Endothelial cell of umbilical vein (primary cell): ENCODE measurements around the gene UNKL. TPM values are rescaled to one million over a fixed set of nuclear protein-coding genes. Genes with fewer than 3 reads are reported as not detected.

Experiments used
- BruUV-seq: library from RNA; stranded (reverse); fragments of 400-500 nt; replicated peaks from 2 replicates; lab custom pipeline; 2021; lab: Mats Ljungman, UMichigan
- CTCF ChIA-PET: fragments of 300-600, 350-600 bp; sonication (Branson Sonifier 250); formaldehyde crosslinking; loops from one replicate; lab custom pipeline; 2021; ENCODE audit warnings: antibody characterized with exemption, inconsistent platforms; lab: Charles Lee
- POLR2A ChIA-PET: fragments of 300-600, 350-600 bp; sonication (Branson Sonifier 250); formaldehyde crosslinking; loops from one replicate; lab custom pipeline; 2021; ENCODE audit warnings: antibody characterized with exemption, inconsistent platforms; lab: Charles Lee
- DNase-seq: peaks from one replicate; pipeline ENCODE4 v3.0.0-alpha.2; 2011; ENCODE audit warnings: low read depth, low spot score
- FAIRE-seq: peaks from 2 replicates; lab custom pipeline; 2011; peaks lifted over from hg19 to GRCh38; lab: Jason Lieb, UNC
- H2AFZ ChIP-seq: 2 replicates; pipeline ENCODE4 v1.6.0; 2012; ENCODE audit warnings: low read depth, low read length, control low read depth, inconsistent platforms
- H3K27ac ChIP-seq: 2 replicates; pipeline ENCODE4 v1.5.1; 2011; ENCODE audit warnings: low read depth, mild to moderate bottlenecking, control low read depth, low read length, moderate library complexity; ENCODE audit not compliant: insufficient read depth
- H3K27me3 ChIP-seq, 2 experiments: 2 replicates each; pipeline versions ENCODE4 v1.6.0 to v1.6.1; 2011; ENCODE audit warnings: low read length in 2 of 2, mixed read lengths in 1 of 2; ENCODE audit not compliant: control insufficient read depth in 2 of 2, insufficient read depth in 2 of 2
- H3K36me3 ChIP-seq, 2 experiments: 2 replicates in 1 of 2; 3 replicates in 1 of 2; pipeline ENCODE4 v1.5.1; 2011; ENCODE audit warnings: low read length in 2 of 2, mild to moderate bottlenecking in 1 of 2, moderate library complexity in 1 of 2; ENCODE audit not compliant: control insufficient read depth in 2 of 2, insufficient read depth in 2 of 2; ENCODE audit errors: extremely low read depth in 1 of 2
- H3K4me1 ChIP-seq: 3 replicates; pipeline ENCODE4 v1.5.1; 2011; ENCODE audit warnings: mild to moderate bottlenecking, low read length; ENCODE audit not compliant: control insufficient read depth, insufficient read depth; ENCODE audit errors: extremely low read depth
- H3K4me2 ChIP-seq: 2 replicates; pipeline ENCODE4 v1.6.1; 2011; ENCODE audit warnings: low read length, control low read depth, mixed read lengths; ENCODE audit not compliant: insufficient read depth
- H3K4me3 ChIP-seq, 3 experiments: fragments of 200-600 bp in 1 of 3; sonication (generic), shearing (Covaris generic) in 1 of 3; replicated peaks in 1 of 3; 2 replicates each; pipeline ENCODE4 v1.5.1; 2011 to 2016; ENCODE audit warnings: control low read depth in 3 of 3, low read length in 3 of 3, mild to moderate bottlenecking in 2 of 3, inconsistent platforms in 1 of 3, low read depth in 1 of 3, moderate library complexity in 1 of 3; ENCODE audit not compliant: insufficient read depth in 1 of 3
- H3K79me2 ChIP-seq: 2 replicates; pipeline ENCODE4 v1.6.0; 2012; ENCODE audit warnings: low read length, inconsistent platforms; ENCODE audit not compliant: control insufficient read depth, insufficient read depth
- H3K9ac ChIP-seq: replicated peaks from 2 replicates; pipeline ENCODE3; 2011; ENCODE audit warnings: low read length, control low read depth; ENCODE audit not compliant: insufficient read depth; ENCODE audit errors: extremely low read depth
- H3K9me1 ChIP-seq: replicated peaks from 3 replicates; pipeline ENCODE4 v1.6.0; 2011; ENCODE audit warnings: mild to moderate bottlenecking, low read length; ENCODE audit not compliant: control insufficient read depth, insufficient read depth; ENCODE audit errors: extremely low read depth
- H3K9me3 ChIP-seq: replicated peaks from 2 replicates; pipeline ENCODE4 v1.5.1; 2012; ENCODE audit warnings: low read length, inconsistent platforms; ENCODE audit not compliant: control insufficient read depth, insufficient read depth
- H4K20me1 ChIP-seq: replicated peaks from 2 replicates; pipeline ENCODE3; 2011; ENCODE audit warnings: mild to moderate bottlenecking, low read length; ENCODE audit not compliant: control insufficient read depth, insufficient read depth; ENCODE audit errors: extremely low read depth
- EZH2 ChIP-seq: IDR thresholded peaks from 2 replicates; pipeline ENCODE4 v1.6.1; 2012; ENCODE audit warnings: borderline replicate concordance, low read depth, mild to moderate bottlenecking, moderate library complexity, low read length, inconsistent platforms; ENCODE audit not compliant: severe bottlenecking
- FOS ChIP-seq: IDR thresholded peaks from 2 replicates; pipeline ENCODE4 v1.6.1; 2011; ENCODE audit warnings: mild to moderate bottlenecking, low read length, moderate library complexity, borderline replicate concordance; ENCODE audit not compliant: insufficient read depth
- GATA2 ChIP-seq: IDR thresholded peaks from 2 replicates; pipeline ENCODE4 v1.7.0; 2011; ENCODE audit warnings: low read depth, mild to moderate bottlenecking, moderate library complexity, mixed read lengths, low read length; ENCODE audit not compliant: insufficient read length, insufficient read depth
- JUN ChIP-seq: IDR thresholded peaks from 2 replicates; pipeline ENCODE4 v1.6.1; 2011; ENCODE audit warnings: borderline replicate concordance, low read depth; ENCODE audit not compliant: insufficient read length, insufficient read depth
- MYC ChIP-seq: IDR thresholded peaks from one replicate; pipeline ENCODE4 v1.6.1; 2011; ENCODE audit warnings: mild to moderate bottlenecking, low read depth, low read length
- POLR2A ChIP-seq: IDR thresholded peaks from 2 replicates; pipeline ENCODE4 v1.6.1; 2012; ENCODE audit warnings: low read depth, mild to moderate bottlenecking, control low read depth, low read length
- POLR2AphosphoS5 ChIP-seq: IDR thresholded peaks from 2 replicates; pipeline ENCODE4 v1.6.1; 2012; ENCODE audit warnings: low read depth, mild to moderate bottlenecking, control low read depth, low read length, moderate library complexity; ENCODE audit not compliant: insufficient read depth
- dilution Hi-C: fragments of 300-500 bp; cut with MboI; formaldehyde crosslinking; loops from one replicate; pipeline ENCODE4 v1.15.0; 2019; ENCODE audit warnings: low sequenced_read_pairs; ENCODE audit not compliant: extremely low pct_ligation_motif_present
- intact Hi-C: fragments of 100-400 bp; cut with micrococcal nuclease; formaldehyde crosslinking; loops from one replicate; pipeline ENCODE4 v1.10.0; 2022
- polyA plus RNA-seq, 4 experiments: library from polyadenylated mRNA; depleted of rRNA in 3 of 4; stranded (reverse) in 3 of 4; unstranded in 1 of 4; fragments of >200 nt; gene quantifications; 2 replicates each; pipeline versions ENCODE4 v1.2.1 to v1.2.3, GENCODE V29; 2011 to 2012; ENCODE audit warnings: missing spikeins in 1 of 4
- total RNA-seq: library from RNA; stranded (reverse); gene quantifications from 2 replicates; pipeline ENCODE4 v1.2.3, GENCODE V29; 2021
- TF ChIP-seq, protein P1 (sequence below): IDR thresholded peaks from 2 replicates; pipeline ENCODE4 v1.6.1; 2011; ENCODE audit not compliant: insufficient read depth, insufficient read length
- TF ChIP-seq, protein P2 (sequence below), 2 donors: IDR thresholded peaks; 1 replicate in 1 of 2; 2 replicates in 1 of 2; pipeline ENCODE4 v1.5.1; 2011; ENCODE audit warnings: low read length in 2 of 2, mild to moderate bottlenecking in 2 of 2, moderate library complexity in 2 of 2, control low read depth in 1 of 2, inconsistent platforms in 1 of 2, low read depth in 1 of 2; ENCODE audit not compliant: insufficient read depth in 1 of 2; ENCODE audit errors: extremely low read depth in 1 of 2

UNKL gene
- total and polyA plus RNA-seq, 2 donors (not counting 3 experiments of a cell fraction or from before 2014, with no cell fraction given) = 17.1 to 32.8 TPM

DNA sequence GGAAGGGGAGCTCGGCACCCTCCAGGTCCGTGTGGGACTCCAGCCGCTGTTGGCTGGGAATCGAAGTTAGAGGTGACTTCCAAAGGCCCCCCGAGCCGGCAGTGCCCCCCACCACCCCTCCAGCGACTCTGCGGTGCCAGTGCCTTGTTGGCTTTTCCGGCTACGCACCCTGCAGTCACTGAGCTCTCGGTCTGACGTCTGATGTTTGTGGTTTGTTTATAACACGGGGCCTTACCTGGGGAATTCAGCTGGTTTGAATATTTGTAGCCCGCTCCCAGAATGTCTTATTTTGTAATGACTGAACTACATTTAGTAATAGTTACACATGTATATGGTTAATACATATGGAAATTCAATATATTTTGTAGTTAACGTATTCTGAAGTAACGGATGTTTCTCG lies 88.1 kb downstream of the UNKL start:
- TF ChIP-seq, protein P1, sequence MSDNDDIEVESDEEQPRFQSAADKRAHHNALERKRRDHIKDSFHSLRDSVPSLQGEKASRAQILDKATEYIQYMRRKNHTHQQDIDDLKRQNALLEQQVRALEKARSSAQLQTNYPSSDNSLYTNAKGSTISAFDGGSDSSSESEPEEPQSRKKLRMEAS = no peak
- TF ChIP-seq POLR2A = no peak
- no peak for TF ChIP-seq MYC
- TF ChIP-seq POLR2AphosphoS5 = no peak
- TF ChIP-seq FOS = no peak
- TF ChIP-seq, protein P2, sequence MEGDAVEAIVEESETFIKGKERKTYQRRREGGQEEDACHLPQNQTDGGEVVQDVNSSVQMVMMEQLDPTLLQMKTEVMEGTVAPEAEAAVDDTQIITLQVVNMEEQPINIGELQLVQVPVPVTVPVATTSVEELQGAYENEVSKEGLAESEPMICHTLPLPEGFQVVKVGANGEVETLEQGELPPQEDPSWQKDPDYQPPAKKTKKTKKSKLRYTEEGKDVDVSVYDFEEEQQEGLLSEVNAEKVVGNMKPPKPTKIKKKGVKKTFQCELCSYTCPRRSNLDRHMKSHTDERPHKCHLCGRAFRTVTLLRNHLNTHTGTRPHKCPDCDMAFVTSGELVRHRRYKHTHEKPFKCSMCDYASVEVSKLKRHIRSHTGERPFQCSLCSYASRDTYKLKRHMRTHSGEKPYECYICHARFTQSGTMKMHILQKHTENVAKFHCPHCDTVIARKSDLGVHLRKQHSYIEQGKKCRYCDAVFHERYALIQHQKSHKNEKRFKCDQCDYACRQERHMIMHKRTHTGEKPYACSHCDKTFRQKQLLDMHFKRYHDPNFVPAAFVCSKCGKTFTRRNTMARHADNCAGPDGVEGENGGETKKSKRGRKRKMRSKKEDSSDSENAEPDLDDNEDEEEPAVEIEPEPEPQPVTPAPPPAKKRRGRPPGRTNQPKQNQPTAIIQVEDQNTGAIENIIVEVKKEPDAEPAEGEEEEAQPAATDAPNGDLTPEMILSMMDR (IDR thresholded peaks at IDR 0.05; ENCODE audit: extremely low read depth in 1 of 2, insufficient read depth in 1 of 2, low read depth in 1 of 2, low read length in 2 of 2) = no peak
- TF ChIP-seq JUN = no peak
- no peak for TF ChIP-seq EZH2
- TF ChIP-seq GATA2 = no peak
- intact Hi-C loops (no loop called here), dilution Hi-C loops (no loop called here)
- FAIRE-seq = no peak
- no peak overlapping the region for H3K9ac ChIP-seq
- H3K4me1 ChIP-seq = peaks cover 1% of the 10 kb centered on the region
- DNase-seq = no peak
- no peak overlapping the region for H3K4me2 ChIP-seq
- no peaks in the 10 kb centered on the region for H3K9me3 ChIP-seq
- H3K27me3 ChIP-seq = peaks cover 3 to 7% of the 10 kb centered on the region in 2 experiments
- H3K4me3 ChIP-seq = no peak overlapping the region
- H2AFZ ChIP-seq = no peak overlapping the region
- POLR2A ChIA-PET = no interaction called here
- peaks cover 3 to 19% of the 10 kb centered on the region in 2 experiments for H3K36me3 ChIP-seq
- no peaks in the 10 kb centered on the region for H4K20me1 ChIP-seq
- no peaks in the 10 kb centered on the region for H3K79me2 ChIP-seq
- H3K9me1 ChIP-seq = no peaks in the 10 kb centered on the region
- no peak overlapping the region for H3K27ac ChIP-seq
- CTCF ChIA-PET = interaction anchor here (1.0 kb wide), 1 partner anchor 10 kb away, joined by 3 read pairs; no protein-coding TSS in a partner anchor
- BruUV-seq = no TSS peak
